T1000 (cell line): ENCODE measurements around the gene RPS18.

Experiments used
- DNase-seq: peaks from one replicate; lab custom pipeline; 2025; ENCODE audit warnings: mixed read lengths; lab: John Stamatoyannopoulos, UW

Gene RPS18

DNA sequence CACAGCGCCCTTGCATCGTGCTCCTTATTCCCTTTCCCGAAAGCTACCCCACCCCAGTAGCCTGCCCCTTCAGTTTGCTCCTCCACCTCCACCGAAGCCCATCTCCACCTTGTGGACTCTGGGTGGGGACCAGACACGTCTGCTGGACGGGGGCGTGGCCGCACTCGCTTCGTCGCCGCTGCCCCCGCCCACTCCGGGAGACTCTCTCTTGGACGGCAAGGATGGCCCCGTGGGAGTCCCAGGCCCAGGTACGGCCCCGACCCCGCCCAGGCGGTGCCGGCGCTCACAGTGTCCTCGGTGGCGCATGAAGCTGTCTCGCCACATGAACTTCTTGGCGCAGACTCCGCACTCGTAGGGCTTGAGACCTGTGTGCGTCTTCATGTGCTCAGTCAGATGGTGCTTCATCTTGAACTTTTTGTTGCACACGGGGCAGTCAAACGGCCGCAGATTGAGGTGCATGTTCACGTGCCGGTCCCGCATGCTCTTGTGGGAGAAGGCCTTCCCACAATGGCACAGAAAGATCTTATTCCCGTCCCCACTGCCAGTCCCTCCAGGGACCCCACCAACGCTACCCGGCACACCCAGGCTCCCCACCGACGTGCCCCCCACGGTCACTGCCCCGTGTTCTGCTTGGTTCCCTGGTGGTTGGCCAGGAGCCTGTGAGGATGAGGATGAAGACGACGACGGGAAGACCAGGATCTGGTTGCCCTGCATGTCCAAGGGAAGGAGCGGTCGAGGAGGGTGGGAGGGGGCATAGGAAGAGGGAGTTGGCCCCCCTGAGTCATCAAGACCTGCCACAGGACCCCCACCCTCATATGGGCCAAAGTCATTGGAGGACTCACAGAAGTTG, 43.3 kb downstream of the RPS18 start:
- DNase-seq = no peak

- DNase-seq = no peak
These were observed 44.1 kb downstream of the RPS18 start for GRCh38 chr6:33315793-33316602.

DNA sequence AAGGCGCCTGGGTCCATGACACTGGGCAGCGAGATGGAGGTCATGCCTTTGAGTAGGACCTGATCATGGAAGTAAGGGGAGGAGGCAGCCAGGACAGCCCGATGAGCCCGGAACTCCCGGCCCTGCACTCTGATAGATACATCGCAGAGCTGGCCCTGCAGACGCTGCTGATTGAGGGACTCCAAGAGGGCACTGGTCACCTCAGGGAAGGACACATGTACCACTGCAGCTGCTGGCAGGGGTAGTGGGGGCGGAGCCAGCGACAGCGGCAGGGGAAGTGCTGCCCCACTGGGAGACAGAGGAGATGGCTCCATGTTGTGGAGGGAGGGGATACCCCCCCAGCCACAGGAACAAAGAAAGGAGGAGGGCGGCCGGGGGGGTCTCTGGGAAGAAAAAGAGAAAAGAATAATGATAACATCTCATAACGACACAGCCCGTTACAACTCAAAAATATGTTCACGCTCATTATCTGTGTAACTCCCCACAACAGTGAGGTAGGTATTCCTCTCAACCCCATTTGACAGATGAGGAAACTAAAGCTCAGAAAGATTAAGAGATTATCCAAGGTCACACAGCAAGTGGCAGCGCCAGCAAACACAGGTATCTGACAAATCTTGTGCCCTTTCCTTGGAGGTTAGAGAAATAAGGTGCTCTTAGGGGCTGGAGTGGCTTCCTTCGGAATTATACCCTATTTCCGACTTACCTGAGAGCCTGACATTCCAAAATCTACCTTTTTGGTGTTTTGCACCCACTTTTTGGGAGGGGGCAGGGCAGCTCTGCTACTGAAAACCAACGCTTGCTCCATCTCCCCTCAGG, 44.9 kb downstream of the RPS18 start:
- no peak for DNase-seq

DNA sequence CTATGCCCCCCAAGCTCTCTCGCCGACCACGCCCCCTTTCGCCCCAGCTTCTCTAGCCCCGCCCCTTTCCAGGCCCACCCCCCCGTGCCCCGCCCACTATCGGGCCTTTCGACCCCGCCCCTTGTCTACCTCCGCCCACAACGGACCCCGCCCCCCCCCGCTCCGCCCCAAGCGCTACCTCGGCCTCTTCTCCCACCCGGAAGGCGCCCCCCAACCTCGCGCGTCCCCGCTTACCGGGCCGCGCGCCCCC, 45.5 kb downstream of the RPS18 start:
- DNase-seq = no peak

GRCh38 chr6:33317669-33318425, 46.0 kb downstream of the RPS18 start, which contains the start of gene ZBTB22:
Gene ZBTB22 (minus strand): TSS chr6:33317744. CDS start chr6:33316916, 828 bp downstream.
- DNase-seq = peak; percentile 98

- no peak for DNase-seq
These were observed 46.7 kb downstream of the RPS18 start for GRCh38 chr6:33318426-33319073.

DNA sequence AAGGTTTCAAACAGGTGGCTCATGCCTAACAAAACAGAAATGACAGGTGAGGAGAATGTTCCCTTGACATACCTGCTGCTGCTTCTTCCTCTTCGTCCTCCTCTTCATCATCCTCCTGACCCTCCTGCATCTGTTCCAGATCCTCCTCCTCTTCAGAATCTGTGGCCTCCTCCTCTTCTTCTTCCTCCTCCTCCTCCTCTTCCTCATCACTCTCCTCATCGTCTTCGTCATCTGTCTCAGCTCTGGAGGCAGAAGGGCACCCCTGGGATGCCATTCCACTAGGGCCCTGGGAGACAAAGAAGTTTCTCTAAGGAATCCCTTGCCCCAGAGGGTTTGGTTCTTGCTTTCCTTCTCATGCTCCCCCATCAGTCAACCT, 48.1 kb downstream of the RPS18 start:
- DNase-seq = no peak

GRCh38 chr6:33320315-33321181, 48.7 kb downstream of the RPS18 start:
- peak; percentile 62 for DNase-seq

DNA sequence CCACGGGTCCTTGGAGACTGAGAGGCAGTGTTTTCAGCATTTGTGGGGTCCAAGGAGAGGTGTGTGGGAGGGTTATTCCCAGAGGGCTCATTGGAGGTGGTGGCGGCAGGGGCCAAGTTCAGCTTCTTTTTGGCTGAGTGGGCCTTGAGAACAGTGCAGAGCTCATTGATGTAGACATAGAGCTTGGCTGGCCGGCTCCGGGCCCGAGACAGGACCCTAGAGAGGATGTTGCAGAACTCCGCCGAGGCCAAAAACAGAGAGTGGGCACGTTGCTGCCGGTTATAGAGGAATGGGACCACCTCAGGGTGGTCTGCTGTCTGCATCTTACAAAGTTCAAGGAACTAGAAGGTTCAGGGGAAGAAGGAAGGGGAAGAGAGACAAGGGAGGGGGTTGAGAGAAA, 49.4 kb downstream of the RPS18 start:
- DNase-seq = no peak

DNA sequence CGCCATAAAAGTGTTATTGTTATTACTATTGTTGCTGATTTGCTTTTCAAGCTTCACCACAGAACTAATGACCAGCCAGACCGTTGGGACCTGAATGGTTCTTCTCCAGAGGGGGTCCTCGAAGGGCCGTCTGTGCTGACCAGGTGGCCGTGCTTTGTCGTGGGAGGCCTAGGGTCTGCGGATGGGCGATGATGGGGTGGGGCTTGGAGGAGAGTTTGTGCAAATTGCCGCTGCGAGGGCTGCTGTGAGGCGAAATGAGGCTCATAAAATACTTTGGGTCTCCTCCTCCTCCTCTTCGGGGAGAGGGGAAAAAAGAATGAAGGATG, 51.7 kb downstream of the RPS18 start:
- DNase-seq = no peak

DNA sequence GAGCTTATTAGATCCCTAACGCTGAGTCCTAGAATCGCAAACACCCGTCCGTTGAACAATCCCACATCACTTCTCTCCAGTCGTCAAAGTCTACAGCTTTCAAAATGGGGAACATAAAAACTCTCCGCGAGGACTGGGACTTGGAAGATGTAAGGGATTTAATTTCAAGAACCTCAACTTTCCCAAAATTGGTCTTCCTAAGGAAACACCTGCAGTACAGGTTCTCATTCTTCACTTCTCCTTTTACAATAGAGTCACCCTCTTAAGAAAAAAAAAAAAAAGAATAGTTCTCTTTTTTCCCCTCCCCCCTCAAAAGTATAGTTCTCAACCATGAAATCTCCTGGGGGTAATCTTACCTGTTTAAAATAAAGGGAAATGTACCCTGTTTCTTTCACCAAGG, 52.2 kb downstream of the RPS18 start:
- no peak for DNase-seq
